SHP77 (cell line): ENCODE measurements around the gene TNFRSF13B.
A peak's percentile ranks its signal among the peaks of the same experiment; 100 is the strongest.
"Not testable (repeated sequence)": the region's sequence is repeated elsewhere in the genome, so short reads cannot be mapped to it uniquely, and the experiment has no call there.

Source experiments
- DNase-seq, 2 experiments: peaks; one replicate each; lab custom pipeline; 2025; lab: John Stamatoyannopoulos, UW

TNFRSF13B gene

GRCh38 chr17:16961022-16961421, 10.9 kb downstream of the TNFRSF13B start:
- not testable (repeated sequence) for DNase-seq

GRCh38 chr17:16955011-16955410, 16.9 kb downstream of the TNFRSF13B start:
- DNase-seq, result peak; percentile 53 to 58

GRCh38 chr17:16954521-16954920, 17.4 kb downstream of the TNFRSF13B start:
- DNase-seq, result no peak

- DNase-seq, result no peak
These were observed 18.1 kb downstream of the TNFRSF13B start for GRCh38 chr17:16953841-16954240.

GRCh38 chr17:16953347-16953746, 18.6 kb downstream of the TNFRSF13B start:
- no peak for DNase-seq

- no peak for DNase-seq
These were observed 19.5 kb downstream of the TNFRSF13B start for GRCh38 chr17:16952401-16952800.

GRCh38 chr17:16950488-16950887, 21.4 kb downstream of the TNFRSF13B start:
- no peak for DNase-seq

GRCh38 chr17:16948587-16949376, 23.1 kb downstream of the TNFRSF13B start:
- no peak for DNase-seq

GRCh38 chr17:16947470-16947869, 24.4 kb downstream of the TNFRSF13B start:
- DNase-seq, result no peak

GRCh38 chr17:16945663-16946218, 26.2 kb downstream of the TNFRSF13B start:
- peak; percentile 92 to 96 for DNase-seq

- no peak for DNase-seq
These were observed 26.8 kb downstream of the TNFRSF13B start for GRCh38 chr17:16945136-16945482.

- DNase-seq, result peak; percentile 37 to 85
These were observed 27.4 kb downstream of the TNFRSF13B start for GRCh38 chr17:16944334-16945135.

- peak; percentile 69 to 88 for DNase-seq
These were observed 28.2 kb downstream of the TNFRSF13B start for GRCh38 chr17:16943541-16944333.

GRCh38 chr17:16943032-16943352, 28.9 kb downstream of the TNFRSF13B start:
- DNase-seq, result no peak

GRCh38 chr17:16942141-16943031, 29.5 kb downstream of the TNFRSF13B start:
- DNase-seq, result no peak

GRCh38 chr17:16941072-16942036, 30.6 kb downstream of the TNFRSF13B start:
- DNase-seq, result no peak

GRCh38 chr17:16940116-16940881, 31.6 kb downstream of the TNFRSF13B start:
- DNase-seq, result no peak

GRCh38 chr17:16939606-16940115, 32.3 kb downstream of the TNFRSF13B start:
- no peak for DNase-seq

GRCh38 chr17:16939208-16939576, 32.7 kb downstream of the TNFRSF13B start:
- no peak for DNase-seq
